Posterior vena cava (tissue), 2 donors: ENCODE results near the gene TTC39B. TPM values are rescaled to one million over a fixed set of nuclear protein-coding genes. Genes with fewer than 3 reads are reported as not detected.

Source experiments
- DNase-seq: peaks from one replicate; pipeline ENCODE4 v3.0.0-alpha.2; 2020; ENCODE audit warnings: low spot score
- intact Hi-C, 2 donors: fragments of 100-400 bp; cut with DNase I; formaldehyde crosslinking; loops; one replicate each; pipeline versions ENCODE4 v1.14.1 to v1.14.2; 2022 to 2023
- total RNA-seq, 2 donors: library from RNA; stranded (reverse); fragmentation: NEBNext Ultra II Directional; extraction: Animal tissue kit (Norgen Biotek cat#: 25700); gene quantifications; one replicate each; pipeline ENCODE4 v1.2.1, GENCODE V29; 2021
- donor health status: DM: yes; HTN: yes; CAD: no.
- donor health status: DM: yes; HTN: yes; CAD: no.

Gene TTC39B
- total RNA-seq, 2 donors from 2014 or later, result 19.7 to 30.1 TPM

DNA sequence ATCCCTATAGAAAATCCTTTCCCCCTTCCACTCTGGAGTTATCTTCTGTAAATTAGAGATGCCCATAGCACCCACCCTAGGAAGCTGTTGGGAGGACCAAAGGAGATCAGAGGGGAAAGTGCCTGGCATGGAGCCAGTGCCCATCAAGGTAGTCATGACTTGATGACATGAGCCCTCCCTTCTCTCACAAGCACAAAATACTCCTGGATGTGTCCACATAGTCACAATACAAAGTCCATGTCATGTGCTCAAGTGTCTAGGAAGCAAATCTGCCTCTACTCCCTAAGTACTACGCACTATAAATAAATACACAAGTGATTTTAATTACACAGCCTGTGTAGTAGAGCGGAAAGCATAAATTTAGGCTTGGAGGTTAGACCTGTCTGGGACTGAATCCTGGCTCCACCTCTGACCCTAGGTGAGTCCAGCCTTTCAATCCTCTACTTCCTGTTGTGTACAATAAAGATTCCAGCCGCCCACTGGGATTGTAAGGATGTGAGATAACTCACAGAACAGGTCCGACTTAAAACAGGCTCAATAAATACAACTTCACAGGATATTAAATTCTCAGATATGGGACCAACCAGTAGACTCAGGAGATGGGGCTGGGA, 30.6 kb downstream of the TTC39B start:
- DNase-seq, result no peak
- intact Hi-C loops, result no loop called here

DNA sequence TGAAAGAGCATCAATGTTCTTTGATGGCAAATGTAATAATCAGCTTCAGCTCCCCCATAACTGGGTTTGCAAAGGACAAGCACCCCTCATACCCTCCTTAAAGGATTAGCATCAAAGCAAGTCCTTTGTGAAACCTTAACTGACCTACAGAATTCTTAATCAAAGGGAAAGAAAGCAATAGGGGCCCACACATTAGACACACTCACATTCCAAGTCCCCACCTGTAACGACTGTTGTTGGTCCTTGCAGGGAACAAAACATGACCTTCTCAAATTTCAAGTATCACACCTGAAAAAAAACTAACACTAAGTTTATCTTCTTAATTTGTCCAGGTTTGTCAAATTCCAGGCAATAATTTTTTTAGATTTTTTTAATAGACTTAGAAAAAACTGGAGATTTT, 32.6 kb downstream of the TTC39B start:
- DNase-seq, result no peak
- intact Hi-C loops, result no loop called here

DNA sequence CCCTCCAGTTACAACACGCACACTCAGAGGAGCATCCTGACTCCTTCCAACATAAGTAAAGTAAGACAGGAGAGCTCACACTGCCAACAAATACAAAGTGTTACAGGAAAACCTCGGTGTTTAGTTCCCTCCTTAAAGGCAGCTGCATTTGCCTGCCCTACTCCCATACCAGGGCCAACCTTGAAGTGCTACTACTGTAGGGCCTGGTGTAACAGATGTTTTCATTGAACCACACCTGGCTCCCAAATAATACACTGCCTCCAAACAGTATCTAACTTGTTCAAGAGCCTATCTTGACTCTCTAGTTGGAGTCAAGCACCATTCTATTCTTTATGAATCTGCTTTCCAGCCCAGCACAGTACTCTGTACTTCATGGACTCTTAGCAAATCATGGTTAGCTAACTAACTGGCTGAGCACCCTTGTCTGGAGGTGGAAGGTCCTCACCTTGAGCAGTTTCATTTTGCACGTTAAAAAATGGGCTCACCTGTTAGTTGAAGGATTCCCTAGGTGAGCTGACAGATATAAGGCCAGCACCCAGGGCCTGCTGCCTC, 34.6 kb downstream of the TTC39B start:
- intact Hi-C loops, result no loop called here
- no peak for DNase-seq

- intact Hi-C loops, result no loop called here
- DNase-seq, result no peak
These were observed 35.6 kb downstream of the TTC39B start for GRCh38 chr9:15271403-15271802.

- intact Hi-C loops, result loop anchor here in 1 of 2 donors (10.0 kb wide), 1 partner anchor 1006 kb away; no protein-coding TSS in a partner anchor
- no peak for DNase-seq
These were observed 38.2 kb downstream of the TTC39B start for GRCh38 chr9:15268782-15269181.

DNA sequence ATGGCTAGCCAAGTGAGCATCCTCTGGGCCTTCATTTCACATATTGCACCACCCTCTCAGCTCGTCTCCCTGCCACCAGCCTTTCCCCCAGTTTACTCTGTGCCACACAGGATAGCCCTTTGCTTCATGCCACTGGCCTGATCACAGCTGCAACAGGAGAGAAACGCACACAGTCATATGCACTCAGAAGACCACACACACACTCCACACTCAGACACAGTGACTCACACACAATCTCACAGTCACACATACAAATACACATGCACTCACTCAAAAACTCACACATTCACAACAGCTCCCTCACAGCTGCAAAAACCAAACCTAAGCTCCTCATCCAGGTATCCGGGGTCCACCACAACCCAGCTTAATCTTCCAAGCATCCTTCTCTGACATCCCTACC, 38.7 kb downstream of the TTC39B start:
- no peak for DNase-seq
- intact Hi-C loops, result loop anchor here in 1 of 2 donors (10.0 kb wide), 1 partner anchor 1006 kb away; no protein-coding TSS in a partner anchor

DNA sequence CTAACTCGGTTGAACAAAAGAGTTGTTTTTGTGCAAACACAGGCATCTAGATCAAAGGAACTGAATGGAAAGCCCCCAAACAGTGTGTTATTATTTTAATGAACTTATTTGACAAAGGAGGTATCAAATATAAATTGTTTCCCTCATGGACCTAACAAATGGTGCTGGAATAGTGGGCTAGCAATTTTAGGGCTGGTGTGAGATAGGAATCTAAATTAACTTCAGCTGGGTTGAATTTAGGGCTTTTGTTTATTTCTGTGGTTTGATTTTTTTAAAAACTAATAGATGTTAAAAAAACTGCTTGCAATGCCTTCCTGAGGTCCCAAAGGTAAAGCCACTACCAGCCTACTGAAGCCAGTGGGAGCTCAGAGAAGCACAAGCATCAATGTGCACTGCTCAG, 42.1 kb downstream of the TTC39B start:
- intact Hi-C loops, result loop anchor here in 1 of 2 donors (10.0 kb wide), 1 partner anchor 1010 kb away; no protein-coding TSS in a partner anchor
- DNase-seq, result no peak

- no peak for DNase-seq
- intact Hi-C loops, result loop anchor here in 1 of 2 donors (10.0 kb wide), 1 partner anchor 1012 kb away; no protein-coding TSS in a partner anchor
These were observed 44.4 kb downstream of the TTC39B start for GRCh38 chr9:15262581-15262980.

GRCh38 chr9:15256426-15256825, 50.6 kb downstream of the TTC39B start:
- intact Hi-C loops, result no loop called here
- DNase-seq, result no peak

GRCh38 chr9:15253786-15254185, 53.2 kb downstream of the TTC39B start:
- intact Hi-C loops, result no loop called here
- no peak for DNase-seq

DNA sequence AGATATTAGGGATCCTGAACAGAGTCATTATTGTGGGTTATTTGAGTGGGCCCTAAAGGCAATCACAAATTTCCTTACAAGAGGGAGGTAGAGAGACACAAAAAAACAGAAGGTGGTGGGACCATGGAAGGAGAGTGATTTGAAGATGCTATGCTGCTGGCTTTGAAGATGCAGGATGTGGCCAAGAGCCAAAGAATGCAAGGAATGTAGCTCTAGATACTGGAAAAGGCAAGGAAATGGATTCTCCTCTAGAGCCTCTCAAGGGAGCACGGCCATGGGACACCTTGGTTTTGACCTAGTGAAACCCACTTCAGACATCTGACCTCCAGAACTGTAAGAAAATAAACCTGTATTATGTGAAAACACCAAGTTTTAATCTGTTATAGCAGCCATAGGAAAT, 53.8 kb downstream of the TTC39B start:
- intact Hi-C loops, result no loop called here
- DNase-seq, result no peak

- DNase-seq, result no peak
- intact Hi-C loops, result no loop called here
These were observed 57.0 kb downstream of the TTC39B start for GRCh38 chr9:15249981-15250380.

- intact Hi-C loops, result no loop called here
- peak; percentile 63 for DNase-seq
These were observed 57.8 kb downstream of the TTC39B start for GRCh38 chr9:15249042-15249818.

- DNase-seq, result no peak
- intact Hi-C loops, result no loop called here
These were observed 58.4 kb downstream of the TTC39B start for GRCh38 chr9:15248621-15249020.

GRCh38 chr9:15248081-15248480, 58.9 kb downstream of the TTC39B start:
- no peak for DNase-seq
- intact Hi-C loops, result no loop called here

DNA sequence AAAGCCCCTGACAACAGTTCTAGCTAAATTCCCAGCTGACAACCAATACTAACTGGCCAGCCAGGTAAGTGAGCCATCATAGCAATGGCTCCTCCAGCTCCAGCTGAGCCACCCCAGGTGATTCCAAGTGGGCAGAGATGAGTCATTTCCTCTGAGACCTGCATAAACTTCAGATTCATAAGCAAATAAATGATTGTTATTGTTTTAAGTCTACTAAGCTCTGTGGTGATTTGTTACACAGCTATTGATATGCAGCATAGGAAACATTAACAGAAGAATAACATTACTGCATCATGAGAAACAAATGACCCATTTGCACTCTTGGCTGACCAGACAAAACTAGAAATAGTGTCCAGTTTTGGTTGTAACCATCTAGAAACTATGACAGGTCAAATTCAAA, 60.3 kb downstream of the TTC39B start:
- DNase-seq, result no peak
- intact Hi-C loops, result no loop called here

DNA sequence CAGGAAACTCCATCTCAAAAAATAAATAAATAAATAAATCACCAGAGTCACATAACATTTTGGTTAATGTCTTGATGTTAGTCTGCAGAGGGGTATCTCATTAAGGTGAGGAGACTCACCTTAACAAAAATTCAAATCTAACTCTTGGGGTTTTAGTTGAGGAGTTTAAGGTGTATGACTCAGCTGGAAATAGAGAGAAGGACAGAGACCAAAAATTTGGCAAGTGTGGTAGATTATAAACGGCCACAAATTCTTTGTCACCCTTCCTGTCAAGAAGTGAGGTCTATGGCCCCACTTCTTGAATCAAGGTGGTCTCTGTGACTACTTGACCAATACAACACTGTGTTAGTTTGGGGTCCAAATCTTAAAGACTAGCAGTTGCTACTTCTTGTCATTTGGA, 60.8 kb downstream of the TTC39B start:
- intact Hi-C loops, result no loop called here
- DNase-seq, result no peak

GRCh38 chr9:15244001-15244441, 63.0 kb downstream of the TTC39B start:
- intact Hi-C loops, result no loop called here
- DNase-seq, result no peak

DNA sequence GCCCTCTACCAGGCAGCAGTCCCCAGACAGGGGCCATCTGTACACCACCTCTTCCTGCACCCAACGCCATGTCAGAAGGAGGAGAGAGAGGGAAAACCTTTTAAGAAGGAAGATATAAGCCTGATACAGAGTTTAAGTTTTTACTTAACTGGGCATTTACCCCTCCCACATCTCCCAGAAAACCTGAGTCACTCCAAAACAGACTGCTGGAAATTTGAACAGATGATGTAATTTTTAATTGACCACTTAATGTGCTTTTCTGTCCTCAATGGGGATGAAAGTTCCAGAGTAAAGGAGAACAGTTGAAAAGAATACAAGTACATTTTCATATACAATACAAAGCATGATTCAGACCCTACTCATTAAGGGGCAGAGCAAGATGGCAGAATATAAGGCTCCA, 63.9 kb downstream of the TTC39B start:
- intact Hi-C loops, result no loop called here
- no peak for DNase-seq

GRCh38 chr9:15240927-15241326, 66.1 kb downstream of the TTC39B start:
- no peak for DNase-seq
- intact Hi-C loops, result no loop called here

GRCh38 chr9:15239816-15240215, 67.2 kb downstream of the TTC39B start:
- intact Hi-C loops, result no loop called here

More at GRCh38 chr9:15239816-15240215, 67.2 kb downstream of the TTC39B start:
- no peak for DNase-seq
